HG03439 (cell line): ENCODE data around the gene SHANK1.

Experiments used
- ATAC-seq: cut with Tn5 transposase; IDR thresholded peaks from one replicate; pipeline ENCODE4 v1.9.1; 2021; ENCODE audit warnings: mild to moderate bottlenecking, moderate library complexity; ENCODE audit not compliant: unreplicated experiment

Gene SHANK1

GRCh38 chr19:50713556-50714236 is 5.9 kb downstream of the SHANK1 start:
- no peak for ATAC-seq

GRCh38 chr19:50712833-50713232 is 6.8 kb downstream of the SHANK1 start:
- ATAC-seq: no peak

- ATAC-seq: no peak
Measured at GRCh38 chr19:50711805-50712204, 7.8 kb downstream of the SHANK1 start.

- ATAC-seq: no peak
Measured at GRCh38 chr19:50711196-50711595, 8.4 kb downstream of the SHANK1 start.

DNA sequence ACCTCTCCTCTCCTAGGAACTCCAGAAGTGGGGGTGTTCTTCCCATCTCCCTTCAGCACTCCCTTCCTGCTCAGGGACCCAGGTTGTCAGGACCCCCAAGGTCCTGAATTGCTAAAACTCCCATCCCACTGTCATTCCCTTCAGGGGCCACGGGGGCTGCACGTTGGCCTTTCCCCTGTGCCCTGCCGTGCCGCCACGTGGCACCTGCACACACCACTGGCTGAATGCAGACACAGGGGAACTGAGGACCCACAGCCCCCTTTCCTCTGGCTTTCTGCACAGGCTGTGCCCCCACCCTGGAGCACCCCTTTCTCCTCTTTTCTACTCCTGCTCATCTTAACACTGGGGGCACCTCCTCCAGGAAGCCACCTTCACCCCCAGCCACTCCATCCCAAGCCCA is 9.0 kb downstream of the SHANK1 start:
- ATAC-seq: no peak

- no peak for ATAC-seq
Measured at GRCh38 chr19:50710094-50710493, 9.5 kb downstream of the SHANK1 start.

DNA sequence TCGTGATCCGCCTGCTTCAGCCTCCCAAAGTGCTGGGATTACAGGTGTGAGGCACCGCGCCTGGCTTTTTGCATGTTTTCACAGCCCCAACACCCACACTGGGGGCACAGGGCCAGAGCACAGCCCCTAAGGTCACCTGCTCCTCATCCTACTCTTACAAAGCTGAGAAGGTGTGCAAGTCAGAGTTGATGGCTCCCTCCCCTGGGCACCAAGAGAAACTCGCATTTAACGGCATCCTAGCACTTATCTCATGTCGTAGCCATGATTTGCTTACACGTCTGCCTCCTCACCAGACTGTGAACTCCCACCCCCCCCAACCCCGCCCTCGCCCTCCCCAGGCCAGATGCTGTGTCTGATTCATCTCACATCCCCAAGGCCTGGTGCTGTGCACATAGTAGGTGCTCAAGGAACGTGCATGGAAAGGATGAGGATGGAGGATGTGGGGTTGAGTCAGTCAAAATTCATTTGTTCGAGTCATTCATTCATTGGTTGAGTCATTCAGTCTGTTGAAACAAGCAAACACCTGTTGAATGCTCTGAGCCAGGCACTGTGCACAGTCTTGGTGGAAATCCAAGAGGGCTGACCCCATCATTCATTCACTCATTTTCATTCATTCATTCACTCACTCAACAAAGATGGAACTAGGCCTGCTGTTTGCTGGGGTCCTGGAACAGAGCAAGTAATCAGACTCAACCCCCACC is 11.3 kb downstream of the SHANK1 start:
- ATAC-seq: no peak

GRCh38 chr19:50706387-50706786 is 13.2 kb downstream of the SHANK1 start:
- no peak for ATAC-seq

- ATAC-seq: no peak
Measured at GRCh38 chr19:50705422-50706019, 14.1 kb downstream of the SHANK1 start.

- ATAC-seq: no peak
Measured at GRCh38 chr19:50703915-50704796, 15.4 kb downstream of the SHANK1 start.

- ATAC-seq: no peak
Measured at GRCh38 chr19:50702871-50703829, 16.5 kb downstream of the SHANK1 start.

- ATAC-seq: no peak
Measured at GRCh38 chr19:50702158-50702870, 17.3 kb downstream of the SHANK1 start.

GRCh38 chr19:50701367-50701985 is 18.1 kb downstream of the SHANK1 start:
- ATAC-seq: no peak

GRCh38 chr19:50697414-50698124 is 22.0 kb downstream of the SHANK1 start:
- ATAC-seq: no peak

- no peak for ATAC-seq
Measured at GRCh38 chr19:50696094-50696483, 23.5 kb downstream of the SHANK1 start.

GRCh38 chr19:50695251-50696093 is 24.1 kb downstream of the SHANK1 start:
- ATAC-seq: no peak

- ATAC-seq: no peak
Measured at GRCh38 chr19:50694815-50695145, 24.8 kb downstream of the SHANK1 start.
